ENCODE measurements around the gene AVPR2.

Gene AVPR2

GRCh38 chrX:153902385-153902784 lies 2.1 kb upstream of the AVPR2 start:
- TF ChIP-seq CTCF (IDR thresholded peaks at IDR 0.05; ENCODE audit: low read depth, low read length): no peak
- H3K4me3 ChIP-seq (ENCODE audit: low read depth, low read length): no peak overlapping the region

DNA sequence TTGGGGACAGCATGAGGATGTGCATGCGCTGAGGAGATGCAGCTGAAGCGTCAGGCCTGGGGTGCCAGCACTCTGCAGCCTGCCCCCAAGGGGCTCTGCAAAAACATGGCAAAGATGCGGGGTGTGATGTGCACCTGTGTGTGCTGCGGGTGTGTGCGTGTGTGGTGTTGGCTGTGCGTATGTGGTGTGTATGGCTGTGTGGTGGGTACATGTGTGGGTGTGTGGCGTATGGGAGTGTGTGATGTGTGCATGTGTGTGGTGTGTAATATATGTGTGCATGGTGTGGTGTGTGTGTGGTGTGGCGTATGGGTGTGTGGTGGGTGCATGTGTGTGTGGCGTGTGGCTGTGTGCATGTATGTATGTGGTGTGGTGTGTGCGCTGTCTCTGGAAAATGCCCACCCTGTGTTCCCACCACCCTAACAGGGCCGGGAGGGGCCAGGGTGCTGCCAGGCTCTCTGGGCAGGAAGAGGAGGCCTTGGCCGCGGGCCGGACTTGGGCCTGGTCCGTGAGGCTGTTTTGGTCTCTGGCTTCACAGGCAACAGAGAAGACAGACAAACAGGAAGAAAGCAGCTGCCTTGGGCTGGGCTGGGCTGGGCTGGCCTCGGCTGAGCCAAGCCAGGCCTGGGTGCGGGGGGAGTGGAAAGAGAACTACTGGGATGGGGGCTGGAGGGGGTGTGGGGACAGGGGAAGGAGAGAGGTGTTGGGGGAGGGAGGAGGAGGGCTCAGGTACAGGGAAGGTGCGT lies 1.1 kb upstream of the AVPR2 start:
- TF ChIP-seq CTCF (IDR thresholded peaks at IDR 0.05; ENCODE audit: low read depth, low read length): no peak
- no peak overlapping the region for H3K4me3 ChIP-seq (ENCODE audit: low read depth, low read length)

DNA sequence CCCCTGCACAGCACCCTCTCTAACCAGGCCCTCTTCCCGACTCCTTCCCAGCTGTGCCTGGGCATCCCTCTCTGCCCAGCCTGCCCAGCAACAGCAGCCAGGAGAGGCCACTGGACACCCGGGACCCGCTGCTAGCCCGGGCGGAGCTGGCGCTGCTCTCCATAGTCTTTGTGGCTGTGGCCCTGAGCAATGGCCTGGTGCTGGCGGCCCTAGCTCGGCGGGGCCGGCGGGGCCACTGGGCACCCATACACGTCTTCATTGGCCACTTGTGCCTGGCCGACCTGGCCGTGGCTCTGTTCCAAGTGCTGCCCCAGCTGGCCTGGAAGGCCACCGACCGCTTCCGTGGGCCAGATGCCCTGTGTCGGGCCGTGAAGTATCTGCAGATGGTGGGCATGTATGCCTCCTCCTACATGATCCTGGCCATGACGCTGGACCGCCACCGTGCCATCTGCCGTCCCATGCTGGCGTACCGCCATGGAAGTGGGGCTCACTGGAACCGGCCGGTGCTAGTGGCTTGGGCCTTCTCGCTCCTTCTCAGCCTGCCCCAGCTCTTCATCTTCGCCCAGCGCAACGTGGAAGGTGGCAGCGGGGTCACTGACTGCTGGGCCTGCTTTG lies 1.1 kb downstream of the AVPR2 start:
- no peak overlapping the region for H3K4me3 ChIP-seq (ENCODE audit: low read depth, low read length)
- no peak for TF ChIP-seq CTCF (IDR thresholded peaks at IDR 0.05; ENCODE audit: low read depth, low read length)

DNA sequence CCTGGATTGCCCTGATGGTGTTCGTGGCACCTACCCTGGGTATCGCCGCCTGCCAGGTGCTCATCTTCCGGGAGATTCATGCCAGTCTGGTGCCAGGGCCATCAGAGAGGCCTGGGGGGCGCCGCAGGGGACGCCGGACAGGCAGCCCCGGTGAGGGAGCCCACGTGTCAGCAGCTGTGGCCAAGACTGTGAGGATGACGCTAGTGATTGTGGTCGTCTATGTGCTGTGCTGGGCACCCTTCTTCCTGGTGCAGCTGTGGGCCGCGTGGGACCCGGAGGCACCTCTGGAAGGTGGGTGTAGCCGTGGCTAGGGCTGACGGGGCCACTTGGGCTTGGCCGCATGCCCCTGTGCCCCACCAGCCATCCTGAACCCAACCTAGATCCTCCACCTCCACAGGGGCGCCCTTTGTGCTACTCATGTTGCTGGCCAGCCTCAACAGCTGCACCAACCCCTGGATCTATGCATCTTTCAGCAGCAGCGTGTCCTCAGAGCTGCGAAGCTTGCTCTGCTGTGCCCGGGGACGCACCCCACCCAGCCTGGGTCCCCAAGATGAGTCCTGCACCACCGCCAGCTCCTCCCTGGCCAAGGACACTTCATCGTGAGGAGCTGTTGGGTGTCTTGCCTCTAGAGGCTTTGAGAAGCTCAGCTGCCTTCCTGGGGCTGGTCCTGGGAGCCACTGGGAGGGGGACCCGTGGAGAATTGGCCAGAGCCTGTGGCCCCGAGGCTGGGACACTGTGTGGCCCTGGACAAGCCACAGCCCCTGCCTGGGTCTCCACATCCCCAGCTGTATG lies 1.8 kb downstream of the AVPR2 start:
- TF ChIP-seq CTCF (IDR thresholded peaks at IDR 0.05; ENCODE audit: low read depth, low read length): no peak
- no peak overlapping the region for H3K4me3 ChIP-seq (ENCODE audit: low read depth, low read length)

- H3K4me3 ChIP-seq (ENCODE audit: low read depth, low read length): no peak overlapping the region
- no peak for TF ChIP-seq CTCF (IDR thresholded peaks at IDR 0.05; ENCODE audit: low read depth, low read length)
Measured at GRCh38 chrX:153907456-153907855, 3.0 kb downstream of the AVPR2 start.

- H3K4me3 ChIP-seq (ENCODE audit: low read depth, low read length): no peak overlapping the region
- no peak for TF ChIP-seq CTCF (IDR thresholded peaks at IDR 0.05; ENCODE audit: low read depth, low read length)
Measured at GRCh38 chrX:153908219-153908860, 3.9 kb downstream of the AVPR2 start.

All from WI38 (cell line).